PC-9 (cell line): ENCODE data around the gene ADAM19. TPM values are rescaled to one million over a fixed set of nuclear protein-coding genes. Genes with fewer than 3 reads are reported as not detected.

ENCODE experiments used
- BruUV-seq: library from RNA; stranded (reverse); fragments of 400-500 nt; replicated peaks from 2 replicates; lab custom pipeline; 2021; lab: Mats Ljungman, UMichigan
- CTCF ChIA-PET: fragments of 300-600 bp; sonication (Branson Sonifier 250); formaldehyde crosslinking; loops from one replicate; lab custom pipeline; 2022; ENCODE audit warnings: antibody characterized with exemption; lab: Charles Lee
- POLR2A ChIA-PET: fragments of 300-600 bp; sonication (Branson Sonifier 250); formaldehyde crosslinking; loops from one replicate; lab custom pipeline; 2022; ENCODE audit warnings: antibody characterized with exemption; ENCODE audit not compliant: unreplicated experiment; lab: Charles Lee
- DNase-seq, 2 experiments: peaks; one replicate each; pipeline versions ENCODE4 v3.0.0 to v3.0.0-alpha.2; 2015 to 2022; ENCODE audit warnings: mixed read lengths in 1 of 2
- H2AFZ ChIP-seq: fragments of 200-600 bp; sonication (generic); 2 replicates; pipeline ENCODE4 v1.8.1; 2017; ENCODE audit warnings: antibody characterized with exemption
- H3F3A ChIP-seq: fragments of 200-600 bp; sonication (generic); 2 replicates; pipeline ENCODE4 v1.8.1; 2017; ENCODE audit warnings: antibody characterized with exemption, mild to moderate bottlenecking, low read depth; ENCODE audit not compliant: insufficient read depth
- H3K27ac ChIP-seq: fragments of 200-600 bp; sonication (generic); 2 replicates; pipeline ENCODE4 v1.6.1; 2016; ENCODE audit warnings: mixed run types
- H3K27me3 ChIP-seq: fragments of 200-600 bp; sonication (generic); 2 replicates; pipeline ENCODE4 v1.6.1; 2016; ENCODE audit warnings: low read depth, mixed run types; ENCODE audit not compliant: insufficient read depth
- H3K36me3 ChIP-seq: fragments of 200-600 bp; sonication (generic); 2 replicates; pipeline ENCODE4 v1.6.1; 2016; ENCODE audit warnings: low read depth, mixed run types
- H3K4me1 ChIP-seq: fragments of 200-600 bp; sonication (generic); replicated peaks from 2 replicates; pipeline ENCODE4 v1.6.1; 2016; ENCODE audit warnings: mixed run types; ENCODE audit not compliant: insufficient read depth
- H3K4me2 ChIP-seq: fragments of 200-600 bp; sonication (generic); 2 replicates; pipeline ENCODE4 v1.6.1; 2017; ENCODE audit warnings: mixed run types
- H3K4me3 ChIP-seq: fragments of 200-600 bp; sonication (generic); 2 replicates; pipeline ENCODE4 v1.6.1; 2016; ENCODE audit warnings: mixed run types
- H3K79me2 ChIP-seq: fragments of 200-600 bp; sonication (generic); 2 replicates; pipeline ENCODE4 v1.6.1; 2017; ENCODE audit warnings: low read depth, mixed run types
- H3K9me2 ChIP-seq: fragments of 200-600 bp; sonication (generic); 2 replicates; pipeline ENCODE4 v1.8.1; 2017; ENCODE audit warnings: mild to moderate bottlenecking; ENCODE audit not compliant: insufficient read depth
- H3K9me3 ChIP-seq: fragments of 200-600 bp; sonication (generic); 2 replicates; pipeline ENCODE4 v1.8.1; 2016; ENCODE audit warnings: low read depth; ENCODE audit not compliant: insufficient read depth
- H4K20me1 ChIP-seq: fragments of 200-600 bp; sonication (generic); 2 replicates; pipeline ENCODE4 v1.8.1; 2017; ENCODE audit not compliant: insufficient read depth
- CTCF ChIP-seq: fragments of 200-600 bp; sonication (generic); conservative IDR thresholded peaks from 2 replicates; pipeline ENCODE4 v1.6.1; 2017; ENCODE audit warnings: mixed run types, antibody characterized with exemption, mild to moderate bottlenecking, moderate library complexity
- EZH2 ChIP-seq: fragments of 200-600 bp; sonication (generic); IDR thresholded peaks from 2 replicates; pipeline ENCODE4 v1.8.0; 2017; ENCODE audit warnings: antibody characterized with exemption, low read depth
- intact Hi-C: fragments of 100-400 bp; cut with micrococcal nuclease; formaldehyde crosslinking; loops from one replicate; pipeline ENCODE4 v1.10.0; 2022; ENCODE audit not compliant: unreplicated experiment
- total RNA-seq: library from RNA; stranded (reverse); gene quantifications from 2 replicates; pipeline ENCODE4 v1.2.3, GENCODE V29; 2021

Gene ADAM19
- total RNA-seq, 1 experiment from 2014 or later: 7.6 TPM

GRCh38 chr5:157556615-157557418 is 18.8 kb downstream of the ADAM19 start:
- CTCF ChIA-PET: no interaction called here
- DNase-seq: no peak

GRCh38 chr5:157555037-157555640 is 20.4 kb downstream of the ADAM19 start:
- no TSS peak for BruUV-seq
- no peak overlapping the region for H3K27ac ChIP-seq
- no peaks in the 10 kb centered on the region for H3K9me3 ChIP-seq
- CTCF ChIA-PET: no interaction called here
- no peak for TF ChIP-seq EZH2
- no peak for TF ChIP-seq CTCF
- no peaks in the 10 kb centered on the region for H3K9me2 ChIP-seq
- POLR2A ChIA-PET: no interaction called here
- intact Hi-C loops: loop anchor here (5.0 kb wide), 3 partner anchors 112 to 168 kb away; no protein-coding TSS in a partner anchor
- no peaks in the 10 kb centered on the region for H4K20me1 ChIP-seq
- DNase-seq: peak in 1 of 2 experiments; percentile 61
- H3K4me1 ChIP-seq: peaks cover 67% of the 10 kb centered on the region
- no peak overlapping the region for H3K4me3 ChIP-seq
- H3F3A ChIP-seq: peaks cover 55% of the 10 kb centered on the region
- H3K79me2 ChIP-seq: peaks cover 30% of the 10 kb centered on the region
- peak overlapping the region; percentile 38 for H3K4me2 ChIP-seq
- H2AFZ ChIP-seq: no peak overlapping the region
- no peaks in the 10 kb centered on the region for H3K36me3 ChIP-seq
- H3K27me3 ChIP-seq: no peaks in the 10 kb centered on the region

More at GRCh38 chr5:157556615-157557418, 18.8 kb downstream of the ADAM19 start:
- TF ChIP-seq EZH2 (no peak), CTCF (no peak)
- peak overlapping the region; percentile 85 for H3K27ac ChIP-seq
- no peaks in the 10 kb centered on the region for H3K27me3 ChIP-seq
- H3K79me2 ChIP-seq: peaks cover 19% of the 10 kb centered on the region
- no peak overlapping the region for H3K4me3 ChIP-seq
- no peaks in the 10 kb centered on the region for H3K9me3 ChIP-seq
- H2AFZ ChIP-seq: no peak overlapping the region
- peak overlapping the region; percentile 56 for H3K4me2 ChIP-seq
- 0 out of 2 replicates have a peak, but pooled peaks cover 5% of the 10 kb centered on the region for H3K36me3 ChIP-seq
- H3K4me1 ChIP-seq: peaks cover 69% of the 10 kb centered on the region
- H4K20me1 ChIP-seq: no peaks in the 10 kb centered on the region
- peaks cover 54% of the 10 kb centered on the region for H3F3A ChIP-seq
- intact Hi-C loops: loop anchor here (5.0 kb wide), 3 partner anchors 110 to 170 kb away; no protein-coding TSS in a partner anchor
- BruUV-seq: no TSS peak
- H3K9me2 ChIP-seq: no peaks in the 10 kb centered on the region
- POLR2A ChIA-PET: interaction anchor here (1.0 kb wide), 1 partner anchor 28 kb away, joined by 3 read pairs; no protein-coding TSS in a partner anchor

- H3K27ac ChIP-seq: no peak overlapping the region
- POLR2A ChIA-PET: no interaction called here
- no peaks in the 10 kb centered on the region for H4K20me1 ChIP-seq
- no peaks in the 10 kb centered on the region for H3K9me2 ChIP-seq
- no peaks in the 10 kb centered on the region for H3K36me3 ChIP-seq
- DNase-seq: no peak
- TF ChIP-seq CTCF (no peak), EZH2 (no peak)
- intact Hi-C loops: loop anchor here (5.0 kb wide), 3 partner anchors 113 to 167 kb away; no protein-coding TSS in a partner anchor
- H2AFZ ChIP-seq: no peak overlapping the region
- BruUV-seq: no TSS peak
- H3K4me1 ChIP-seq: peaks cover 70% of the 10 kb centered on the region
- H3K4me3 ChIP-seq: no peak overlapping the region
- no peaks in the 10 kb centered on the region for H3K9me3 ChIP-seq
- no peaks in the 10 kb centered on the region for H3K27me3 ChIP-seq
- peaks cover 57% of the 10 kb centered on the region for H3F3A ChIP-seq
- CTCF ChIA-PET: no interaction called here
- peaks cover 35% of the 10 kb centered on the region for H3K79me2 ChIP-seq
- peak overlapping the region; percentile 38 for H3K4me2 ChIP-seq
Observed at GRCh38 chr5:157554179-157555036, 21.2 kb downstream of the ADAM19 start.
